GM23338 (cell line): ENCODE data around the gene ZBTB40. TPM values are rescaled to one million over a fixed set of nuclear protein-coding genes. Genes with fewer than 3 reads are reported as not detected.

Source experiments
- ATAC-seq: fragments of 200-7000 bp; cut with Tn5 transposase; 3 replicates; pipeline ENCODE4 v1.9.1; 2020
- DNase-seq: peaks from one replicate; pipeline ENCODE4 v3.0.0-alpha.2; 2015; ENCODE audit warnings: low spot score
- H2AFZ ChIP-seq: fragments of 200-600 bp; sonication (generic); 2 replicates; pipeline ENCODE4 v1.8.0; 2016; ENCODE audit warnings: antibody characterized with exemption, mild to moderate bottlenecking, moderate library complexity
- H3F3A ChIP-seq: fragments of 200-600 bp; sonication (generic); replicated peaks from 2 replicates; pipeline ENCODE4 v1.8.0; 2017; ENCODE audit warnings: antibody characterized with exemption, mixed run types, low read depth
- H3K27ac ChIP-seq: fragments of 200-600 bp; sonication (generic); 2 replicates; pipeline ENCODE4 v1.6.1; 2016; ENCODE audit warnings: low read depth
- H3K27me3 ChIP-seq: fragments of 200-600 bp; sonication (generic); 2 replicates; pipeline ENCODE4 v1.8.0; 2016; ENCODE audit warnings: mild to moderate bottlenecking, mixed run types, moderate library complexity; ENCODE audit not compliant: insufficient read depth
- H3K36me3 ChIP-seq: fragments of 200-600 bp; sonication (generic); 2 replicates; pipeline ENCODE4 v1.8.0; 2016; ENCODE audit warnings: mild to moderate bottlenecking; ENCODE audit not compliant: insufficient read depth
- H3K4me1 ChIP-seq: fragments of 200-600 bp; sonication (generic); 2 replicates; pipeline ENCODE4 v1.8.0; 2016; ENCODE audit warnings: mild to moderate bottlenecking, moderate library complexity; ENCODE audit not compliant: insufficient read depth
- H3K4me2 ChIP-seq: fragments of 200-600 bp; sonication (generic); 2 replicates; pipeline ENCODE4 v1.7.1; 2017; ENCODE audit warnings: mixed run types
- H3K4me3 ChIP-seq: fragments of 200-600 bp; sonication (generic); 2 replicates; pipeline ENCODE4 v1.6.1; 2016; ENCODE audit warnings: mixed run types
- H3K79me2 ChIP-seq: fragments of 200-600 bp; sonication (generic); replicated peaks from 2 replicates; pipeline ENCODE4 v1.8.0; 2017; ENCODE audit warnings: mild to moderate bottlenecking; ENCODE audit not compliant: insufficient read depth
- H3K9me2 ChIP-seq: fragments of 200-600 bp; sonication (generic); 2 replicates; pipeline ENCODE4 v1.8.0; 2017; ENCODE audit not compliant: insufficient read depth
- H4K20me1 ChIP-seq: fragments of 200-600 bp; sonication (generic); replicated peaks from 2 replicates; pipeline ENCODE4 v1.8.0; 2017; ENCODE audit warnings: mild to moderate bottlenecking; ENCODE audit not compliant: insufficient read depth
- H3K27ac Mint-ChIP-seq: 2 replicates; pipeline ENCODE4 v1.8.0; 2020; ENCODE audit warnings: inconsistent platforms, mild to moderate bottlenecking, moderate library complexity, mixed read lengths
- H3K27me3 Mint-ChIP-seq: 3 replicates; pipeline ENCODE4 v1.8.0; 2022; ENCODE audit warnings: low read depth, mild to moderate bottlenecking, moderate library complexity, mixed read lengths, inconsistent platforms; ENCODE audit not compliant: insufficient read depth, poor library complexity
- H3K36me3 Mint-ChIP-seq: 3 replicates; pipeline ENCODE4 v1.8.0; 2021; ENCODE audit warnings: low read depth, mild to moderate bottlenecking, inconsistent platforms, moderate library complexity, mixed read lengths
- H3K4me1 Mint-ChIP-seq: 3 replicates; pipeline ENCODE4 v1.8.0; 2020; ENCODE audit warnings: mild to moderate bottlenecking, inconsistent platforms, mixed read lengths
- H3K4me3 Mint-ChIP-seq: 3 replicates; pipeline ENCODE4 v1.8.0; 2021; ENCODE audit warnings: moderate library complexity, mild to moderate bottlenecking, inconsistent platforms, mixed read lengths
- H3K9me3 Mint-ChIP-seq: 3 replicates; pipeline ENCODE4 v1.8.0; 2020; ENCODE audit warnings: moderate library complexity, mild to moderate bottlenecking, inconsistent platforms, mixed read lengths
- CREB1 ChIP-seq: fragments of 250-450 bp; sonication (Bioruptor Pico); IDR thresholded peaks from 2 replicates; pipeline ENCODE4 v1.5.0; 2020; ENCODE audit warnings: low read depth, mild to moderate bottlenecking, moderate library complexity
- CTCF ChIP-seq, 2 experiments: fragments of 200-600 bp in 1 of 2; sonication (generic) in 1 of 2; conservative IDR thresholded peaks; 2 replicates each; pipeline versions ENCODE4 v1.5.1 to v1.6.1; 2016 to 2017; ENCODE audit warnings: antibody characterized with exemption in 2 of 2, low read depth in 2 of 2, mild to moderate bottlenecking in 2 of 2, moderate library complexity in 1 of 2
- ETS1 ChIP-seq: IDR thresholded peaks from 2 replicates; pipeline ENCODE4 v1.6.1; 2016; ENCODE audit warnings: antibody characterized with exemption
- EZH2 ChIP-seq: fragments of 200-600 bp; sonication (generic); IDR thresholded peaks from one replicate; pipeline ENCODE4 v1.8.0; 2017; ENCODE audit warnings: antibody characterized with exemption, mild to moderate bottlenecking, low read depth; ENCODE audit not compliant: unreplicated experiment
- EZH2phosphoT487 ChIP-seq: fragments of 200-600 bp; sonication (generic); IDR thresholded peaks from one replicate; pipeline ENCODE4 v1.8.1; 2018; ENCODE audit warnings: antibody characterized with exemption; ENCODE audit not compliant: unreplicated experiment
- JUNB ChIP-seq: IDR thresholded peaks from one replicate; pipeline ENCODE4 v1.6.1; 2016; ENCODE audit warnings: antibody characterized with exemption; ENCODE audit not compliant: unreplicated experiment
- NANOG ChIP-seq: IDR thresholded peaks from 2 replicates; pipeline ENCODE4 v1.6.1; 2016; ENCODE audit warnings: antibody characterized with exemption, borderline replicate concordance
- STAT1 ChIP-seq: IDR thresholded peaks from one replicate; pipeline ENCODE4 v1.6.1; 2016; ENCODE audit warnings: antibody characterized with exemption; ENCODE audit not compliant: unreplicated experiment
- ZNF114 ChIP-seq: fragments of 250-450 bp; sonication (Bioruptor Pico); IDR thresholded peaks from 2 replicates; pipeline ENCODE4 v1.5.0; 2020; ENCODE audit warnings: mild to moderate bottlenecking, moderate library complexity
- ZNF331 ChIP-seq: fragments of 250-450 bp; sonication (Bioruptor Pico); IDR thresholded peaks from 2 replicates; pipeline ENCODE4 v1.5.0; 2020; ENCODE audit warnings: low read depth, mild to moderate bottlenecking, moderate library complexity
- polyA plus RNA-seq: library from polyadenylated mRNA; unstranded; fragments of >200 nt; fragmentation: Nextera tagmentation; extraction: Ambion mirVana; gene quantifications from 2 replicates; pipeline ENCODE4 v1.2.1, GENCODE V29; 2016
- total RNA-seq: library from RNA; depleted of rRNA; stranded (reverse); fragments of >200 nt; shearing (Covaris generic); gene quantifications from 2 replicates; pipeline ENCODE4 v1.2.3, GENCODE V29; 2014

ZBTB40 gene
- total and polyA plus RNA-seq, 2 experiments from 2014 or later = 3.1 to 22.7 TPM

GRCh38 chr1:22542886-22543285 lies 91.2 kb downstream of the ZBTB40 start:
- Histone ChIP-seq H3K27ac (no peak overlapping the region), H3K4me2 (no peak overlapping the region), H3K9me2 (no peaks in the 10 kb centered on the region), H3K27me3 (no peaks in the 10 kb centered on the region), H2AFZ (no peak overlapping the region), H4K20me1 (no peaks in the 10 kb centered on the region), H3K36me3 (no peaks in the 10 kb centered on the region), H3K4me3 (no peak overlapping the region), H3F3A (no peaks in the 10 kb centered on the region), H3K4me1 (no peaks in the 10 kb centered on the region), H3K79me2 (no peaks in the 10 kb centered on the region)
- TF ChIP-seq JUNB = no peak
- TF ChIP-seq CTCF (conservative IDR thresholded peaks at IDR 0.05; ENCODE audit: low read depth in 2 of 2) = peak; percentile 9 to 49; a peak in 2 of 4 replicates
- TF ChIP-seq EZH2phosphoT487 = no peak
- H3K36me3 Mint-ChIP-seq = no peaks in the 10 kb centered on the region
- peaks cover 14% of the 10 kb centered on the region for H3K27me3 Mint-ChIP-seq
- H3K9me3 Mint-ChIP-seq = no peaks in the 10 kb centered on the region; the same call in 2 of the 3 replicates
- DNase-seq (no peak), ATAC-seq (peak; percentile 27; the same call in 2 of the 3 replicates)
- no peak overlapping the region for H3K27ac Mint-ChIP-seq
- H3K4me3 Mint-ChIP-seq = no peak overlapping the region
- peaks cover 5% of the 10 kb centered on the region; the same call in 2 of the 3 replicates for H3K4me1 Mint-ChIP-seq

GRCh38 chr1:22543679-22544078 lies 92.0 kb downstream of the ZBTB40 start:
- Histone ChIP-seq H3K27me3 (no peaks in the 10 kb centered on the region), H3K36me3 (no peaks in the 10 kb centered on the region), H4K20me1 (no peaks in the 10 kb centered on the region), H3K27ac (no peak overlapping the region), H3K9me2 (no peaks in the 10 kb centered on the region), H3K4me1 (no peaks in the 10 kb centered on the region; the same call in 1 of the 2 replicates), H3K4me3 (no peak overlapping the region), H3F3A (no peaks in the 10 kb centered on the region), H3K79me2 (no peaks in the 10 kb centered on the region), H3K4me2 (no peak overlapping the region), H2AFZ (no peak overlapping the region)
- H3K9me3 Mint-ChIP-seq = no peaks in the 10 kb centered on the region; the same call in 2 of the 3 replicates
- H3K36me3 Mint-ChIP-seq = no peaks in the 10 kb centered on the region
- DNase-seq (no peak), ATAC-seq (no peak)
- H3K27me3 Mint-ChIP-seq = peaks cover 17% of the 10 kb centered on the region
- H3K4me1 Mint-ChIP-seq = peaks cover 5% of the 10 kb centered on the region; the same call in 2 of the 3 replicates
- no peak for TF ChIP-seq NANOG
- H3K4me3 Mint-ChIP-seq = no peak overlapping the region
- H3K27ac Mint-ChIP-seq = no peak overlapping the region

GRCh38 chr1:22544606-22545005 lies 93.0 kb downstream of the ZBTB40 start:
- no peaks in the 10 kb centered on the region; the same call in 2 of the 3 replicates for H3K9me3 Mint-ChIP-seq
- peaks cover 5% of the 10 kb centered on the region; the same call in 2 of the 3 replicates for H3K4me1 Mint-ChIP-seq
- no peak overlapping the region for H3K4me2 ChIP-seq
- no peak overlapping the region for H3K27ac Mint-ChIP-seq
- no peak for DNase-seq
- H3K79me2 ChIP-seq = no peaks in the 10 kb centered on the region
- H2AFZ ChIP-seq = no peak overlapping the region
- H3K36me3 ChIP-seq = no peaks in the 10 kb centered on the region
- no peaks in the 10 kb centered on the region for H3F3A ChIP-seq
- no peaks in the 10 kb centered on the region; the same call in 1 of the 2 replicates for H3K4me1 ChIP-seq
- no peak overlapping the region for H3K4me3 ChIP-seq
- ATAC-seq = no peak
- no peak overlapping the region for H3K4me3 Mint-ChIP-seq
- no peaks in the 10 kb centered on the region for H4K20me1 ChIP-seq
- no peaks in the 10 kb centered on the region for H3K27me3 ChIP-seq
- H3K9me2 ChIP-seq = no peaks in the 10 kb centered on the region
- no peaks in the 10 kb centered on the region for H3K36me3 Mint-ChIP-seq
- H3K27ac ChIP-seq = no peak overlapping the region
- peaks cover 21% of the 10 kb centered on the region for H3K27me3 Mint-ChIP-seq
- TF ChIP-seq ZNF114 (no peak), CTCF (conservative IDR thresholded peaks at IDR 0.05; ENCODE audit: low read depth in 2 of 2) (no peak), ETS1 (no peak), EZH2 (no peak), JUNB (no peak), CREB1 (CRISPR knock-in tag) (no peak), STAT1 (no peak), ZNF331 (CRISPR knock-in tag) (no peak)
